ENCODE measurements around the gene CDH13. TPM values are rescaled to one million over a fixed set of nuclear protein-coding genes. Genes with fewer than 3 reads are reported as not detected.

Gene CDH13
- total RNA-seq, 1 experiment from 2014 or later: 0.80 TPM

- H3K4me3 ChIP-seq (ENCODE audit: insufficient read depth, low read depth, low read length): no peak overlapping the region
These were observed 179.1 kb downstream of the CDH13 start for GRCh38 chr16:82805866-82806265.

DNA sequence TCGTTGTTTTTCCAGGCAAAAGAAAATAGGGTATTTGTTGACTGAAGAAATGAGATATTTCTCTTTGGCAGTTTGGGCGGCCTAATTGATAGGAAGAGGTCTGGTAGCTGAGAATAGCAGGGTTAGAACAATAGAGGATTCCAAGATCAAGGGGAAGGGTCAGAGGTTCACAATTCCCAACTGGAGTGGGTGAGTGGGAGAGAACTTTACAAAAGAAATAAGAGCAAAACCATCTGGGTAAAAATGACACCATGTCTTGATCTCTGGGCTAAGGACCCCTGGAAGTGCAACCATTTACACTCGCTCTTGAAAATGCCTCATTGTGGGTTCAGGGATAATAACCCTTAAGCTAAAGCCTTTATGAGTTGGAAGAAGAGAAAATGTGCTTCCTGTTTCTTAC, 180.5 kb downstream of the CDH13 start:
- no peak overlapping the region for H3K4me3 ChIP-seq (ENCODE audit: insufficient read depth, low read depth, low read length)
- H3K36me3 ChIP-seq (replicated peaks; ENCODE audit: control insufficient read depth, insufficient read depth, low read length): no peaks in the 10 kb centered on the region
- no peaks in the 10 kb centered on the region for H3K27me3 ChIP-seq (ENCODE audit: control insufficient read depth, insufficient read depth, low read length)
- no peak for DNase-seq

More at GRCh38 chr16:82805866-82806265, 179.1 kb downstream of the CDH13 start:
- no peak for DNase-seq
- Histone ChIP-seq H3K27me3 (ENCODE audit: control insufficient read depth, insufficient read depth, low read length) (no peaks in the 10 kb centered on the region), H3K36me3 (replicated peaks; ENCODE audit: control insufficient read depth, insufficient read depth, low read length) (no peaks in the 10 kb centered on the region)

GRCh38 chr16:82808036-82808435, 181.3 kb downstream of the CDH13 start:
- no peak for DNase-seq
- H3K36me3 ChIP-seq (replicated peaks; ENCODE audit: control insufficient read depth, insufficient read depth, low read length): no peaks in the 10 kb centered on the region
- no peak overlapping the region for H3K4me3 ChIP-seq (ENCODE audit: insufficient read depth, low read depth, low read length)
- no peaks in the 10 kb centered on the region for H3K27me3 ChIP-seq (ENCODE audit: control insufficient read depth, insufficient read depth, low read length)

GRCh38 chr16:82810077-82810476, 183.3 kb downstream of the CDH13 start:
- DNase-seq: no peak
- Histone ChIP-seq H3K27me3 (ENCODE audit: control insufficient read depth, insufficient read depth, low read length) (no peaks in the 10 kb centered on the region), H3K36me3 (replicated peaks; ENCODE audit: control insufficient read depth, insufficient read depth, low read length) (no peaks in the 10 kb centered on the region), H3K4me3 (ENCODE audit: insufficient read depth, low read depth, low read length) (no peak overlapping the region)

- H3K4me3 ChIP-seq (ENCODE audit: insufficient read depth, low read depth, low read length): no peak overlapping the region
- DNase-seq: no peak
These were observed 187.3 kb downstream of the CDH13 start for GRCh38 chr16:82814059-82814458.

DNA sequence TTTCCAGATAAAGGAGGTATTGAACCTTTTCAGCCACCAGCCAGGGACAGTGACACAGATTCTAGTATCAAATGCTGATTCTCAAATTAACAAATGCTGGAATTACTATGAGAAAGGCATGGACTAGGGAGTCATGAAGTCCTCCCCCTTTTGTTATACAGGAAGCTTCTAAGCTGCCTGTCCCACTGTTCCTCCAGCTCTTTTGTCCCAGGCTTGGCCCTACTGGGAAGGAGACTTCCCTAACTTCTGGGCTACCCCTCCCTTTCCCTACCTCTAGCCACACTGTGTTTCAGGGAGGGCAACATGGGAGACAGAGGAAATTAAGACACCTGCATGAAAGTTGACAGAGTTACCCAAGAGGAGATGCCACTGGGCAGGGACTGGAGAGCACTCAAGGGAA, 192.5 kb downstream of the CDH13 start:
- H3K36me3 ChIP-seq (replicated peaks; ENCODE audit: control insufficient read depth, insufficient read depth, low read length): no peaks in the 10 kb centered on the region
- H3K27me3 ChIP-seq (ENCODE audit: control insufficient read depth, insufficient read depth, low read length): no peaks in the 10 kb centered on the region
- DNase-seq: no peak
- H3K4me3 ChIP-seq (ENCODE audit: insufficient read depth, low read depth, low read length): no peak overlapping the region

More at GRCh38 chr16:82814059-82814458, 187.3 kb downstream of the CDH13 start:
- no peaks in the 10 kb centered on the region for H3K27me3 ChIP-seq (ENCODE audit: control insufficient read depth, insufficient read depth, low read length)
- H3K36me3 ChIP-seq (replicated peaks; ENCODE audit: control insufficient read depth, insufficient read depth, low read length): no peaks in the 10 kb centered on the region

DNA sequence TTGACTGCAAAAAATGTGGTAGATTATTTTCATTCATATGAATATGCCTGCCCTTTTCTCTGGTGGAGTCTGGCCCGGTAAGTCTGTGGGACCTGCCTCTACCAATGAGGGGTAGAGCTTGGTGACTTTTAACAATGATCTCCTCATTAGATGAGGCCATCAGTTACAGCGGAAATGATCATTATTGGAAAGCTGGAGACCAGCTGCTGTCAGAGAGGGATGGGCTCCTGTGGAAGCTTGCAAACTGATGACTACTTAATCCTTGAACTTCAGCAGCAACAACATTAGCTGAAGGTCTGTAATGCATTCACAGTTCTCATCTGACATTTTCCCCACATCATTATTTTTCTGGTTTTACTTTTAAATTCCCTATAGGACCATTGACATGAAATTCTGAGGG, 194.1 kb downstream of the CDH13 start:
- H3K4me3 ChIP-seq (ENCODE audit: insufficient read depth, low read depth, low read length): no peak overlapping the region
- DNase-seq: no peak
- H3K36me3 ChIP-seq (replicated peaks; ENCODE audit: control insufficient read depth, insufficient read depth, low read length): no peaks in the 10 kb centered on the region
- no peaks in the 10 kb centered on the region for H3K27me3 ChIP-seq (ENCODE audit: control insufficient read depth, insufficient read depth, low read length)

GRCh38 chr16:82824408-82824807, 197.6 kb downstream of the CDH13 start:
- Histone ChIP-seq H3K4me3 (ENCODE audit: insufficient read depth, low read depth, low read length) (no peak overlapping the region), H3K36me3 (replicated peaks; ENCODE audit: control insufficient read depth, insufficient read depth, low read length) (no peaks in the 10 kb centered on the region), H3K27me3 (ENCODE audit: control insufficient read depth, insufficient read depth, low read length) (no peaks in the 10 kb centered on the region)
- DNase-seq: no peak

DNA sequence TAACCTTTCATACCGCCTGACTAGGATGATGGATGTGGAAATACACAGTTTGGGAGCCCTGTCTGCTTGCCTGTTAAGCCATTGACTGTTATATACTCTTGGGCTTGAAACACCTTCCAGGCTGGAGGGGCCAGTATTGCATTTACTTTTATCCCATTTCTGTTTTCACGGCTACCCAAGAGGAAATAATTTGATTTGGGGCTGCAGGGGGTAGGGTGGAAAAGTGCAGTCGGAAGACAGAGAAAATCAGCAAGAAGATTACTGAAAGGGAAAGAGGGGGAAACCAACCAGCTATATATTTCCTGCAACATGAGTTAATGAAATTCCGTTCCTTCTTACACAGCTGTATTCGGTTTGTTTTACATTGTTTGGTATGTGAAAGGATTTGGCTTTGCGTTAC, 202.5 kb downstream of the CDH13 start:
- no peak for DNase-seq
- Histone ChIP-seq H3K27me3 (ENCODE audit: control insufficient read depth, insufficient read depth, low read length) (no peaks in the 10 kb centered on the region), H3K4me3 (ENCODE audit: insufficient read depth, low read depth, low read length) (no peak overlapping the region), H3K36me3 (replicated peaks; ENCODE audit: control insufficient read depth, insufficient read depth, low read length) (no peaks in the 10 kb centered on the region)

DNA sequence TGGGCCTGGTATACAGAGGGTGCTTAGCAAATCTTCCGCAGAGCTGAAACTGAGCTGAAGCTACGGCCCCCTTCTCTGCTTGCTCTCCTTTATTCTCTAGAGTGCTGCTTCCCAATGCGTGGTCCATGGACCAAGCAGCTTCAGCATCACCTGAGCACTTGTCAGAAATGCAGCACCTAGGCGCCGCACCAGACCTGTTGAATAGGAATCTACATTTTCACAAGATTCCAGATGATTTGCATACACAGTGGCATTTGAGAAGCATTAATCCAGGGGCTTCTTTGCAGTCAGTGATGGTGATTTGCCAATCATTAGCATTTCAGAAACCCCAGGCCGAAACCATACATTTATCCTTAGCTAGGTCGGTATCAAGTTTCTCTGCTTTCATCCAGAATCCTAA, 204.2 kb downstream of the CDH13 start:
- H3K4me3 ChIP-seq (ENCODE audit: insufficient read depth, low read depth, low read length): no peak overlapping the region
- no peak for DNase-seq
- no peaks in the 10 kb centered on the region for H3K27me3 ChIP-seq (ENCODE audit: control insufficient read depth, insufficient read depth, low read length)
- H3K36me3 ChIP-seq (replicated peaks; ENCODE audit: control insufficient read depth, insufficient read depth, low read length): no peaks in the 10 kb centered on the region

DNA sequence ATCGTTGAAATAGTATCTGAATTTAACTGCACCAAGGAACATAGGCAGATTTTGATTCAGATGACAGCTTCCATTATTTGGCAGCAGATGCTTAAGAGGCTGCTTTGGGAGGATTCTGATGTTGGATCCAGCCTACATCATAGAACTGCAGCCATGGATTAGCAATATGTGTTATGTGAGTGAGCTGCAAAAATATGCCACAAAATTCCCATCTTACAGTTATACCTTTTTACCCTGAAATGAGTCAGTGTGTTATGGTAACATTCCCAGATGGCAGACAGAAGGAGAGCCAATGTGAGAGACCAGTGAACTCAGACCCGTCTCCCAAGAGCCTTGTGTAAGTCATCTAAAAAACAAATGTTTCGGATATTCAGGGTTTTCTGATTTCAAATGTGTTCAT, 206.1 kb downstream of the CDH13 start:
- Histone ChIP-seq H3K27me3 (ENCODE audit: control insufficient read depth, insufficient read depth, low read length) (no peaks in the 10 kb centered on the region), H3K4me3 (ENCODE audit: insufficient read depth, low read depth, low read length) (no peak overlapping the region), H3K36me3 (replicated peaks; ENCODE audit: control insufficient read depth, insufficient read depth, low read length) (no peaks in the 10 kb centered on the region)
- no peak for DNase-seq

GRCh38 chr16:82833378-82833993, 206.7 kb downstream of the CDH13 start:
- no peaks in the 10 kb centered on the region for H3K36me3 ChIP-seq (replicated peaks; ENCODE audit: control insufficient read depth, insufficient read depth, low read length)
- no peak overlapping the region for H3K4me3 ChIP-seq (ENCODE audit: insufficient read depth, low read depth, low read length)
- H3K27me3 ChIP-seq (ENCODE audit: control insufficient read depth, insufficient read depth, low read length): no peaks in the 10 kb centered on the region
- DNase-seq: no peak

GRCh38 chr16:82834151-82834815, 207.5 kb downstream of the CDH13 start:
- no peak for DNase-seq
- no peaks in the 10 kb centered on the region for H3K27me3 ChIP-seq (ENCODE audit: control insufficient read depth, insufficient read depth, low read length)
- no peaks in the 10 kb centered on the region for H3K36me3 ChIP-seq (replicated peaks; ENCODE audit: control insufficient read depth, insufficient read depth, low read length)
- H3K4me3 ChIP-seq (ENCODE audit: insufficient read depth, low read depth, low read length): no peak overlapping the region

GRCh38 chr16:82835487-82836155, 208.9 kb downstream of the CDH13 start:
- Histone ChIP-seq H3K36me3 (replicated peaks; ENCODE audit: control insufficient read depth, insufficient read depth, low read length) (no peaks in the 10 kb centered on the region), H3K4me3 (ENCODE audit: insufficient read depth, low read depth, low read length) (no peak overlapping the region), H3K27me3 (ENCODE audit: control insufficient read depth, insufficient read depth, low read length) (no peaks in the 10 kb centered on the region)
- DNase-seq: no peak

DNA sequence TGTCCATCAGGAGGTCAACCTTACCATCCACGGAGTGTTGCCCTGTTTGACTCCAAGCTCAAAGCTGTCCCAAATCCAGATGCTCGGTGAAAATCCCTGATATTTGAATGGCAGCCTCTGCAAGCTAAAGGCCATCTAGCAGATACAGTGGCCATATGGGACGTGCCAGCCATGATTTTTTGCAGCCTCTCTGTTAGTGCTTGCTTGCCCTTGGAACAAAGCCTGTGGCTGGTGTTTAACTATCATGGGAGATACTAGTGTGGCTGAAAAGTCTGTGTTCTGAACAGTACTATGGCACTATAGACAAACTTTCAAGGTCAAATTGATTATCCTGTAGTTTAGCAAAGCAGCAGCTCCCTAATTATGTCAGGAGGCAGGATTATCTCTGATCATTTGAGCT, 214.3 kb downstream of the CDH13 start:
- Histone ChIP-seq H3K4me3 (ENCODE audit: insufficient read depth, low read depth, low read length) (no peak overlapping the region), H3K36me3 (replicated peaks; ENCODE audit: control insufficient read depth, insufficient read depth, low read length) (no peaks in the 10 kb centered on the region), H3K27me3 (ENCODE audit: control insufficient read depth, insufficient read depth, low read length) (no peaks in the 10 kb centered on the region)
- no peak for DNase-seq
